Neural cell (in vitro differentiated cells): ENCODE measurements around the gene TAF3.

Experiments
- CTCF ChIP-seq: fragments of 450-650 bp; IDR thresholded peaks from 2 replicates; pipeline ENCODE4 v1.5.1; 2014; ENCODE audit warnings: antibody characterized with exemption, mild to moderate bottlenecking, moderate library complexity; ENCODE audit not compliant: poor library complexity, severe bottlenecking
- EZH2 ChIP-seq: fragments of 200-600, 300-800 bp; shearing (Covaris generic), sonication (generic); IDR thresholded peaks from 2 replicates; pipeline ENCODE4 v1.6.1; 2014; ENCODE audit warnings: antibody characterized with exemption, low read length, borderline replicate concordance, mild to moderate bottlenecking; ENCODE audit not compliant: insufficient read depth, poor library complexity, severe bottlenecking
- POLR2AphosphoS5 ChIP-seq: IDR thresholded peaks from 2 replicates; pipeline ENCODE4 v1.6.1; 2012
- SMC3 ChIP-seq: fragments of 450-650 bp; conservative IDR thresholded peaks from 2 replicates; pipeline ENCODE4 v1.6.1; 2014; ENCODE audit warnings: antibody characterized with exemption, mild to moderate bottlenecking, moderate library complexity; ENCODE audit not compliant: poor library complexity

- TF ChIP-seq EZH2 = no peak
- TF ChIP-seq CTCF = no peak
- TF ChIP-seq POLR2AphosphoS5 = no peak
- TF ChIP-seq SMC3 = no peak
Observed at GRCh38 chr10:7945034-7945433, 126.7 kb downstream of the TAF3 start.
